ENCODE data around the gene RBMX.

DNA sequence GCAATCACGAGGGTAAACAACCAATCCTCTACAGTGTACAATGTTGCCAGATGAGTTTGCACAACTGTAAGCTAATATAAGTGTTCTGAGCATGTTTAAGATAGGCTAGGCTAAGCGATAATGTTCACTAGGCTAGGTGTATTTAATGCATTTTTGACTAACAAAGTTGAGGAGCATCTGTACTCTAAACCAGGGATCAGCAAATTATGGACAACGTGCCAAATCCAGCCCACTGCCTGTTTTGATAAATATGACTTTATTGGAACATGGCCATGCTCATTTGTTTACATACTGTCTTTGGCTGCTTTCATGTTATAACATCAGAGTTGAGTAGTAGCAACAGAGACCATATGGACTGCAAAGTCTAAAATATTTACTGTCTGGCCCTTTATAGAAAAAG is 53.5 kb downstream of the RBMX start:
- no peak for TF ChIP-seq ELF4 (CRISPR knock-in tag; IDR thresholded peaks at IDR 0.05; ENCODE audit: borderline replicate concordance)
- TF ChIP-seq KLF6 (CRISPR knock-in tag; IDR thresholded peaks at IDR 0.05): no peak
- no peak for TF ChIP-seq MYNN (CRISPR knock-in tag; IDR thresholded peaks at IDR 0.05; ENCODE audit: low read depth)
- no peak for TF ChIP-seq ZNF816 (CRISPR knock-in tag; IDR thresholded peaks at IDR 0.05; ENCODE audit: borderline replicate concordance)

Data from HepG2 (cell line).